ENCODE measurements around the gene HCRTR1.

HCRTR1 gene

GRCh38 chr1:31625561-31626222 is 8.2 kb downstream of the HCRTR1 start:
- no peak overlapping the region for H3K27ac Mint-ChIP-seq
- no peaks in the 10 kb centered on the region for H3K27me3 Mint-ChIP-seq
- no peak overlapping the region for H3K4me3 Mint-ChIP-seq
- H3K9me3 Mint-ChIP-seq (ENCODE audit: low read depth): no peaks in the 10 kb centered on the region
- H3K4me1 Mint-ChIP-seq (ENCODE audit: low read depth): no peaks in the 10 kb centered on the region
- H3K36me3 Mint-ChIP-seq: peaks cover 8% of the 10 kb centered on the region

DNA sequence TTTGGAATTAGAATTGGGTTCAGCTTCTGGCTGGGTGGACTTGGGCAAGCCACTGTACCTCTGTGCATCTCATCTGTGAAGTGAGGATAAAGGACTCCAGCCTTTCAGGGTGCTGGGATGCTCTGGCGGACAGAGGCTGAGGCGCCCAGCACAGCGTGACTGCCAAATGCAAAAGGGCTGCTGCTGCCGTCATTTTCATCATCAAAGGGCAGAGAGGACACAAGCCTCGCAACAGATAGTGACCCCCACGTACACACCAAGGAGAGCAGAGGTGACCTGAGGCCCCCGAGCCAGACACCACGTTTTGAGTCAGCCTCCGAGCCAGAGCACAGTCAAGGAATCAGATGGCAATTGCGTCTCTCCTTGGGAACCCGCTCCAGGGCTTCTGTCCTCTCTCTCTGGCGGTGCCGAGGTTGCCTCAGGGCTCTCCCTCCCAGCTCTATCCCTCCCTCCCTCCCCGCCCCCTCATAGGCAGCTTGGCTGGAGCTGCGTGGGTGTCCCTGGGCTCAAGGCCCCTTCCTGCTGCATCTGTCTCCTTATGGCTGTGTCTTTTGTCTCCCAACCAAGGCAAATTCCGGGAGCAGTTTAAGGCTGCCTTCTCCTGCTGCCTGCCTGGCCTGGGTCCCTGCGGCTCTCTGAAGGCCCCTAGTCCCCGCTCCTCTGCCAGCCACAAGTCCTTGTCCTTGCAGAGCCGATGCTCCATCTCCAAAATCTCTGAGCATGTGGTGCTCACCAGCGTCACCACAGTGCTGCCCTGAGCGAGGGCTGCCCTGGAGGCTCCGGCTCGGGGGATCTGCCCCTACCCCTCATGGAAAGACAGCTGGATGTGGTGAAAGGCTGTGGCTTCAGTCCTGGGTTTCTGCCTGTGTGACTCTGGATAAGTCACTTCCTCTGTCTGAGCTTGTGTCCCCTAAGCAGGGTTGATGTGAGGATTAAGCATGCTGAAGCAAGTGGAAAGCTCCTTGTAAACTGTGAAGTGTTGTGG is 9.0 kb downstream of the HCRTR1 start:
- Mint-ChIP-seq H3K4me3 (no peak overlapping the region), H3K27me3 (no peaks in the 10 kb centered on the region), H3K4me1 (ENCODE audit: low read depth) (no peaks in the 10 kb centered on the region), H3K36me3 (peaks cover 8% of the 10 kb centered on the region), H3K27ac (no peak overlapping the region), H3K9me3 (ENCODE audit: low read depth) (no peaks in the 10 kb centered on the region)

DNA sequence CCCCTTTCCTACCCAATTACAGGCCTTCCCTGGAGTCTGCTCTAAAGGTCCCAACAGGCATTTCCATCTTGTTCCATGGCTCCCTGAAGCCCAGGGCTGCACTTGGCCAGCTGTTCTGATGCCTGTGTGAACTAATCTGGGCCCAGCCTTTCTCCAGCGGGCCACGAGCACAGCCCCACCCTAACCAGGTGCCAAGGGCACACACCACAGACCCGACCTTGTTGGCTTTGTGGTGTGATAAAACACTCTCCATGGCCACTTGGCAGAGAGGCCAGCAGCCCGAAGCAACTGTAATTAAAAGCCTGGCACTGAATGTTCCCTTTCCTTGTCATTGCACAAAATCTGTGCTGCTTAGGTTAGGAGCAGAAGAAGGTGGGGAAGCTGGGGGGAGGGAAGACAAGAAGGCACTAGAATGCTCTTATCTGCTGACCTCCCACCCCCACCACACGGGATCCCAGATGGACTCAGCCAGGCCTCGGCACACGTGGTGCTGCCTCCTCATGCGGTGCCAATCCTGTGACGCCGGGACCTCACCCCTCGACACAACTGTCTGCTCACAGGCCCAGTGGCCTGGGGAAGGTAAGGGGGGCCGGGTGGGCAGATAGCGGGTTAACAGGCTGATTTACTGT is 9.9 kb downstream of the HCRTR1 start:
- Mint-ChIP-seq H3K9me3 (ENCODE audit: low read depth) (no peaks in the 10 kb centered on the region), H3K27me3 (no peaks in the 10 kb centered on the region), H3K27ac (no peak overlapping the region), H3K36me3 (peaks cover 8% of the 10 kb centered on the region), H3K4me1 (ENCODE audit: low read depth) (no peaks in the 10 kb centered on the region), H3K4me3 (no peak overlapping the region)

GRCh38 chr1:31627930-31628559 is 10.6 kb downstream of the HCRTR1 start:
- H3K4me1 Mint-ChIP-seq (ENCODE audit: low read depth): no peaks in the 10 kb centered on the region
- no peak overlapping the region for H3K4me3 Mint-ChIP-seq
- H3K27me3 Mint-ChIP-seq: no peaks in the 10 kb centered on the region
- H3K9me3 Mint-ChIP-seq (ENCODE audit: low read depth): no peaks in the 10 kb centered on the region
- no peak overlapping the region for H3K27ac Mint-ChIP-seq
- H3K36me3 Mint-ChIP-seq: peaks cover 8% of the 10 kb centered on the region

GRCh38 chr1:31628931-31629556 is 11.6 kb downstream of the HCRTR1 start:
- Mint-ChIP-seq H3K36me3 (peaks cover 4% of the 10 kb centered on the region), H3K4me1 (ENCODE audit: low read depth) (no peaks in the 10 kb centered on the region), H3K9me3 (ENCODE audit: low read depth) (no peaks in the 10 kb centered on the region), H3K4me3 (no peak overlapping the region), H3K27me3 (no peaks in the 10 kb centered on the region), H3K27ac (no peak overlapping the region)

DNA sequence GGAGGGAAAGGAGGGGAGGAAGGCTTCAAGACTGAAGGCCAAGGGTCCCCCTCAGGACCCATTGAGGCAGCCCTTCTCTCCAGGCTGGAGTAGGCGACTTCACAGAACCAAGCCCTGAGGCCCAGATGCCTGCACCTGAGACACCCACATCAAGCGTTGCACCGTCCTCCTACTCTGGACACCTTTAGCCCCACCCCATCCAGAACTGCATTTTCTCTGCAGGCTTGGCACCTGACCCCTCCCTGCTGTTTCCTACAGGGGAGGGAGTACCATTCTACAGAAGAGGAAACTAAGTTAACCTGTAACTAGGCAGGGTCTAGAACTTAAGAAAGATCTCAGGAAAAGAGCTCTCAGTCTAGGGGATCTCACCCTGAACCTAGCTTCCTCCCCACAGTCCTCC is 15.2 kb downstream of the HCRTR1 start:
- H3K4me3 Mint-ChIP-seq: no peak overlapping the region

DNA sequence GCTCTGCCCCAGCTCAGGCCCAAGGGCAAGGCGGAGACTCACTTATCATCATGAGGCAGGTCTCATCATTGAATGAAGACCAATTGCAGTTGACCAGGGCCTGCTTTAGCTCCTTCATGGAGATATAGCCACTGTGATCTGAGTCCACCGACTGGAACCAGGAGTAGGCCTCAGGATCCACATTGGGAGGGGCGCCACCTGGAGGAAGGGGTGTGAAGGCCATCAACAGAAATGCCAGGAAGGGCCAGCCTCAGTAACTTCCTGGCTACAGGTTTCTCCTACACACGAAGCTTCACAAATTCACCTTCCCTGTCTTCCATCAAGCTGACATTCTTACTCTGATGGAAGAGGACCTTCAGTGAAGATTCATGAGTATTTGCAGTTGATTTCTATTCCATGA is 15.6 kb downstream of the HCRTR1 start:
- peaks cover 2% of the 10 kb centered on the region for H3K36me3 Mint-ChIP-seq
- no peak overlapping the region for H3K4me3 Mint-ChIP-seq
- H3K9me3 Mint-ChIP-seq (ENCODE audit: low read depth): no peaks in the 10 kb centered on the region
- no peaks in the 10 kb centered on the region for H3K27me3 Mint-ChIP-seq
- no peak overlapping the region for H3K27ac Mint-ChIP-seq
- peaks cover 22% of the 10 kb centered on the region for H3K4me1 Mint-ChIP-seq (ENCODE audit: low read depth)

More for the DNA sequence above, 15.2 kb downstream of the HCRTR1 start:
- Mint-ChIP-seq H3K27ac (no peak overlapping the region), H3K36me3 (peaks cover 2% of the 10 kb centered on the region), H3K9me3 (ENCODE audit: low read depth) (no peaks in the 10 kb centered on the region), H3K27me3 (no peaks in the 10 kb centered on the region), H3K4me1 (ENCODE audit: low read depth) (peaks cover 17% of the 10 kb centered on the region)

GRCh38 chr1:31637915-31638673 is 20.6 kb downstream of the HCRTR1 start:
- Mint-ChIP-seq H3K27ac (no peak overlapping the region), H3K36me3 (no peaks in the 10 kb centered on the region), H3K4me3 (no peak overlapping the region)

GRCh38 chr1:31639543-31639942 is 22.1 kb downstream of the HCRTR1 start:
- Mint-ChIP-seq H3K27me3 (no peaks in the 10 kb centered on the region), H3K4me1 (ENCODE audit: low read depth) (peaks cover 36% of the 10 kb centered on the region), H3K4me3 (no peak overlapping the region), H3K27ac (no peak overlapping the region), H3K9me3 (ENCODE audit: low read depth) (no peaks in the 10 kb centered on the region), H3K36me3 (no peaks in the 10 kb centered on the region)

More at GRCh38 chr1:31637915-31638673, 20.6 kb downstream of the HCRTR1 start:
- no peaks in the 10 kb centered on the region for H3K9me3 Mint-ChIP-seq (ENCODE audit: low read depth)
- H3K4me1 Mint-ChIP-seq (ENCODE audit: low read depth): peaks cover 26% of the 10 kb centered on the region
- H3K27me3 Mint-ChIP-seq: no peaks in the 10 kb centered on the region

GRCh38 chr1:31640179-31640578 is 22.7 kb downstream of the HCRTR1 start:
- H3K36me3 Mint-ChIP-seq: no peaks in the 10 kb centered on the region
- H3K27me3 Mint-ChIP-seq: no peaks in the 10 kb centered on the region

DNA sequence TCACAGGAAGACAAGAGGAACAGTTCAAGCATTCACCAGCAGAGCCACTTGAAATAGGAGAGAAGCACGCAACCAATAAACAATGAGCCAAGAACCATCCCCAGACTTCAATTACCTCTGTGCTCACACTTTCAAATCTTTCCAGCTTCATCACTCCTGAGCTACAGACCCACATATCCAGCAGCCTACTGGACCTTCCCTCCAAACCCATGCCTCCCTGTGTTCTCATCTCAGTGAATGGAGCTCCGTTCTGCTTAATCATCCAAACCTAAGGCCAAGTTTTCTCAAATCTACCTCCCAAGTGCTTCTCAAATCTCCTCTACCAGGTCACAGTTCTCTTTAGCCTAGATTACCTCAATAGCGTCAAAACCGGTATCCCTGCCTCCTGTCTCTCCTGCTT is 23.5 kb downstream of the HCRTR1 start:
- no peaks in the 10 kb centered on the region for H3K9me3 Mint-ChIP-seq (ENCODE audit: low read depth)
- H3K27me3 Mint-ChIP-seq: no peaks in the 10 kb centered on the region
- H3K4me1 Mint-ChIP-seq (ENCODE audit: low read depth): peaks cover 43% of the 10 kb centered on the region
- no peak overlapping the region for H3K4me3 Mint-ChIP-seq
- H3K36me3 Mint-ChIP-seq: no peaks in the 10 kb centered on the region
- no peak overlapping the region for H3K27ac Mint-ChIP-seq

More at GRCh38 chr1:31640179-31640578, 22.7 kb downstream of the HCRTR1 start:
- Mint-ChIP-seq H3K4me3 (no peak overlapping the region), H3K9me3 (ENCODE audit: low read depth) (no peaks in the 10 kb centered on the region), H3K27ac (no peak overlapping the region), H3K4me1 (ENCODE audit: low read depth) (peaks cover 40% of the 10 kb centered on the region)

DNA sequence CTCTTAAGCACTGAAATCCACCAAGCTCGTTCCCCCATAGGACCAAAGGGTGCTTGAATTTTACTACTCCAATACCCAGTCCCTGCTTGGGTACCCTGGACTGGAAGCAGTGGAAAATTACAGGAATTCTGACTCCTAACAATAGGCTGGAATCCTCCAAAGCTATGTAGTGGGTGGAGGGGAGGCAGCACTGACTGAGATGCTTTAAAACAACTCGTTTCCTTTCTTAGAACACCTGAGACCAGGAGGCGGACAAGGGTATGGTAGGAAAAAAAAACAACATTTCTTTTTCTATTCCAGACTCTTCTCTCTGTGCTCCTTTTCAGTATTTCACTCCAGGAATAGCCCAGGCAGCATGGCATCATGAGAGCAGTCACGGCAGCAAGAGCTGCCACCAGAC is 24.9 kb downstream of the HCRTR1 start:
- H3K9me3 Mint-ChIP-seq (ENCODE audit: low read depth): no peaks in the 10 kb centered on the region
- no peaks in the 10 kb centered on the region for H3K36me3 Mint-ChIP-seq
- no peak overlapping the region for H3K27ac Mint-ChIP-seq
- H3K4me1 Mint-ChIP-seq (ENCODE audit: low read depth): peaks cover 35% of the 10 kb centered on the region
- H3K27me3 Mint-ChIP-seq: no peaks in the 10 kb centered on the region
- H3K4me3 Mint-ChIP-seq: no peak overlapping the region

DNA sequence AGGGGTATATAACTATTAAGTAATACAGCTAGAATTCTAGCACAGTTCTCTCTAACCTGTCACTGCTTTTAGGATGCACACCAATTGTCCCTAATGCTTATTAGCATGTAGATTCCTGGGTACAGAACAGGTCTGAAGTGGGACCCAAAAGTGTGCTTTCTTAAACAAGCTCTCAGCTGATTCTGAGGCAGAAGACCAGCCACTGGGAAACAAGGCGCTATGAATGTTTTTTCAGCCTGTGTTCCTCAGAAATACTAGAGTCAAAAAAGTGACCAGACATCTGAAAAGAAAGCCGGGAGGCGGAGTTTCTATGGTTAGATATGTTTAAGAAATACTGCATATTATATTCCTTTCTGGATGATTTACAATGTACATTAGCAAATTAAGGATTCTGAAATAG is 25.4 kb downstream of the HCRTR1 start:
- Mint-ChIP-seq H3K27me3 (no peaks in the 10 kb centered on the region), H3K9me3 (ENCODE audit: low read depth) (no peaks in the 10 kb centered on the region), H3K27ac (no peak overlapping the region), H3K4me1 (ENCODE audit: low read depth) (peaks cover 31% of the 10 kb centered on the region), H3K4me3 (no peak overlapping the region), H3K36me3 (no peaks in the 10 kb centered on the region)

All from activated naive CD8-positive, alpha-beta T cell (primary cell).